ENCODE results near the gene NLRP13. TPM values are rescaled to one million over a fixed set of nuclear protein-coding genes. Genes with fewer than 3 reads are reported as not detected.

The NLRP13 gene
- total and polyA plus RNA-seq, 2 donors from 2014 or later, result not detected

DNA sequence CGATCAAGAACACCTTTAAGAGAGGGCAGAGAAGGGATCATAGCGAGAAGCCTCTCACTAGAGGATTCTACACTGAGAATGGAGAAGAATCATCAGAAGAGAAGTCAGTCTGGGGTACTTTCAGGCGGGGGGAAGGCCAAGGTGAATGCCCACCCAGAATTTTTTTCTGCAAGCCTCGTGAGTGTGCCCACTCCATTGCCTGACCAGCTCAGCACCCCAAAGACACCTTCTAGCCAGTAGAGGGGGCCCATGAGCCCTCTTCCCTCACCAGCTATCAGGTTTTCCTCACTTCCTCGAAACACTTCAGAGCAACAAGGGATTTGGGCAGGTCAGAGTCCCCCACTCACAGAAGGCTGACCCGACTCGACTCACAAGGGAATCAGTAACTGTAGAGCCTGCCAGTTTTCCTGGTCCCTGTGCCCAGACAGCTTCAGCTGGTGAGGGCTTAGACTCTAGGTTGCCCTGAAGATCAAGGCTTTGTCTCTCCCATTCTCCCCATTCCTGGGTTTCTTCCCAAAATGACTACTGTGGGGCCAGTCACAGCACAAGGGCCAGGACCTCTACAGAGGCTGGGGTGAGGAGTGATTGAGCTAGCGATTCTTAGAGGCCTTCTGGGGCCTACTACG is 18.4 kb downstream of the NLRP13 start:
- FAIRE-seq (no peak), DNase-seq (peak in 1 of 5 donors; percentile 2)
- Histone ChIP-seq H3K36me3 (ENCODE audit: control insufficient read depth in 2 of 3, insufficient read depth in 3 of 3, low read length in 3 of 3) (no peaks in the 10 kb centered on the region), H3K27ac (ENCODE audit: low read depth in 2 of 2, low read length in 2 of 2) (no peak overlapping the region), H3K4me3 (ENCODE audit: low read length in 3 of 3) (no peak overlapping the region), H3K4me1 (ENCODE audit: control insufficient read depth in 2 of 3, insufficient read depth in 2 of 3, low read depth in 1 of 3, low read length in 3 of 3) (no peaks in the 10 kb centered on the region), H3K9me3 (ENCODE audit: control insufficient read depth in 2 of 3, insufficient read depth in 1 of 3, low read length in 3 of 3) (peaks cover 0 to 3% (median 0%) of the 10 kb centered on the region in 3 donors), H3K27me3 (ENCODE audit: control insufficient read depth, insufficient read depth, low read length) (no peaks in the 10 kb centered on the region), H3K9ac (ENCODE audit: low read length in 3 of 3) (no peak overlapping the region)
- intact Hi-C loops (cut with DNase I), result no loop called here
- peak; percentile 10 for TF ChIP-seq CTCF (IDR thresholded peaks at IDR 0.05; ENCODE audit: borderline replicate concordance, extremely low read depth, insufficient read depth)

GRCh38 chr19:55912916-55913315 is 19.2 kb downstream of the NLRP13 start:
- Histone ChIP-seq H3K4me1 (ENCODE audit: control insufficient read depth in 2 of 3, insufficient read depth in 2 of 3, low read depth in 1 of 3, low read length in 3 of 3) (no peaks in the 10 kb centered on the region), H3K27ac (ENCODE audit: low read depth in 2 of 2, low read length in 2 of 2) (no peak overlapping the region), H3K27me3 (ENCODE audit: control insufficient read depth, insufficient read depth, low read length) (no peaks in the 10 kb centered on the region), H3K36me3 (ENCODE audit: control insufficient read depth in 2 of 3, insufficient read depth in 3 of 3, low read length in 3 of 3) (no peaks in the 10 kb centered on the region), H3K4me3 (ENCODE audit: low read length in 3 of 3) (no peak overlapping the region), H3K9me3 (ENCODE audit: control insufficient read depth in 2 of 3, insufficient read depth in 1 of 3, low read length in 3 of 3) (peaks cover 0 to 3% (median 0%) of the 10 kb centered on the region in 3 donors), H3K9ac (ENCODE audit: low read length in 3 of 3) (no peak overlapping the region)
- TF ChIP-seq CTCF (IDR thresholded peaks at IDR 0.05; ENCODE audit: borderline replicate concordance, extremely low read depth, insufficient read depth), result no peak
- intact Hi-C loops (cut with DNase I), result no loop called here
- DNase-seq (no peak), FAIRE-seq (no peak)

DNA sequence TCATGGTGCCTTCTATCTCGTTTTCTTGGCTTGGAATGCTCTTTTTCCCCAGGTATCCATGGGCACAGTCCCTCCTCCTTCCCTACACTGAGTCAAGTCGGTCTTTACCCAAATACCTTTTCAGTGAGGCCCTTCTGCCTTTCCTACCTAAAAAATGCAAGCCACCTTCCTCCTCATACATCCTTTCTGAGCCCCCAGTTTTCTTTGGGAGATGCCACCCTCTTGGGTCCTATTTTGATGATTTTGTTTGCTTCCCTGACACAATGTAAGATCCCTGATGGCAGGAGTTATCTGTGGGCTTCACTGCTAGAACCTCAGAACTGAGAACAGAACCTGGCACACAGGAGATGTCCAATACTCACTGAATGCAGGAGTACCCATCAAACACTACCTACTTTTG is 22.3 kb downstream of the NLRP13 start:
- FAIRE-seq, result no peak
- TF ChIP-seq CTCF (IDR thresholded peaks at IDR 0.05; ENCODE audit: borderline replicate concordance, extremely low read depth, insufficient read depth), result no peak
- intact Hi-C loops (cut with DNase I), result no loop called here
- H3K4me1 ChIP-seq (ENCODE audit: control insufficient read depth in 2 of 3, insufficient read depth in 2 of 3, low read depth in 1 of 3, low read length in 3 of 3), result no peaks in the 10 kb centered on the region
- no peak overlapping the region for H3K27ac ChIP-seq (ENCODE audit: low read depth in 2 of 2, low read length in 2 of 2)
- no peak overlapping the region for H3K4me3 ChIP-seq (ENCODE audit: low read length in 3 of 3)
- peaks cover 0 to 3% (median 0%) of the 10 kb centered on the region in 3 donors for H3K9me3 ChIP-seq (ENCODE audit: control insufficient read depth in 2 of 3, insufficient read depth in 1 of 3, low read length in 3 of 3)
- no peak overlapping the region for H3K9ac ChIP-seq (ENCODE audit: low read length in 3 of 3)
- no peaks in the 10 kb centered on the region for H3K36me3 ChIP-seq (ENCODE audit: control insufficient read depth in 2 of 3, insufficient read depth in 3 of 3, low read length in 3 of 3)
- no peak for DNase-seq
- no peaks in the 10 kb centered on the region for H3K27me3 ChIP-seq (ENCODE audit: control insufficient read depth, insufficient read depth, low read length)

DNA sequence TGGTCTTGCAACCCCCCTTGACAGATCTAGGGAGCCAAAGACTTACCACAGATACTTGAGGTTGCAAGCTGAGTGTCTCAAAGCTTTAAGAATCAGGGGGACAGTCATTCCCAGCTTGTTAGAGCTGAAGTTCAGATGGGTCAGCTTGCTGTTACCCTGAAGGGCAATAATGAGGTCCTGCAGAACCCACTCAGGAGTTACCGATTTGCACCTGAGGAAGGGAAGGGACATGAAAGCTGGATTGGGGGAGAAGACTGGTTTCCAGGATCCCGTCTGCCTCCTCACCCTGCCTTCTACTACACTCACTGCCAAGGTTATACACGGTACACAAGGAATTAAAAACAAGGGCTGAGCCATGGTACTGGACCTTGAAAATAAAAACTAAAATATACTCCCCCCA is 24.4 kb downstream of the NLRP13 start:
- Histone ChIP-seq H3K27ac (ENCODE audit: low read depth in 2 of 2, low read length in 2 of 2) (no peak overlapping the region), H3K9ac (ENCODE audit: low read length in 3 of 3) (no peak overlapping the region), H3K4me3 (ENCODE audit: low read length in 3 of 3) (no peak overlapping the region), H3K9me3 (ENCODE audit: control insufficient read depth in 2 of 3, insufficient read depth in 1 of 3, low read length in 3 of 3) (peaks cover 0 to 3% (median 0%) of the 10 kb centered on the region in 3 donors), H3K27me3 (ENCODE audit: control insufficient read depth, insufficient read depth, low read length) (no peaks in the 10 kb centered on the region), H3K4me1 (ENCODE audit: control insufficient read depth in 2 of 3, insufficient read depth in 2 of 3, low read depth in 1 of 3, low read length in 3 of 3) (no peaks in the 10 kb centered on the region), H3K36me3 (ENCODE audit: control insufficient read depth in 2 of 3, insufficient read depth in 3 of 3, low read length in 3 of 3) (no peaks in the 10 kb centered on the region)
- intact Hi-C loops (cut with DNase I), result no loop called here
- no peak for TF ChIP-seq CTCF (IDR thresholded peaks at IDR 0.05; ENCODE audit: borderline replicate concordance, extremely low read depth, insufficient read depth)
- FAIRE-seq (no peak), DNase-seq (no peak)
